SKM-1 (cell line): ENCODE data around the gene COX6A2.
"Not testable (repeated sequence)": the region's sequence is repeated elsewhere in the genome, so short reads cannot be mapped to it uniquely, and the experiment has no call there.

Experiments
- DNase-seq: peaks from one replicate; lab custom pipeline; 2025; ENCODE audit not compliant: unreplicated experiment; lab: John Stamatoyannopoulos, UW

COX6A2 gene

GRCh38 chr16:31461921-31462804, 34.0 kb upstream of the COX6A2 start:
- no peak for DNase-seq

- no peak for DNase-seq
Measured at GRCh38 chr16:31461201-31461920, 33.2 kb upstream of the COX6A2 start.

- no peak for DNase-seq
Measured at GRCh38 chr16:31460582-31461002, 32.4 kb upstream of the COX6A2 start.

GRCh38 chr16:31459687-31460581, 31.8 kb upstream of the COX6A2 start:
- DNase-seq, result peak; percentile 98

GRCh38 chr16:31458844-31459686, 30.9 kb upstream of the COX6A2 start, which contains the start of gene ARMC5:
Gene ARMC5, plus strand, starts transcription at chr16:31459501. Its CDS starts 24 bp downstream, at chr16:31459525.
- peak; percentile 99 for DNase-seq

GRCh38 chr16:31458073-31458843, 30.1 kb upstream of the COX6A2 start:
- DNase-seq, result no peak

GRCh38 chr16:31456988-31457360, 28.8 kb upstream of the COX6A2 start:
- no peak for DNase-seq

GRCh38 chr16:31455601-31456314, 27.6 kb upstream of the COX6A2 start:
- peak; percentile 28 for DNase-seq

GRCh38 chr16:31453255-31454204, 25.4 kb upstream of the COX6A2 start:
- DNase-seq, result no peak

GRCh38 chr16:31452631-31453106, 24.5 kb upstream of the COX6A2 start:
- DNase-seq, result no peak

GRCh38 chr16:31451681-31452351, 23.7 kb upstream of the COX6A2 start:
- DNase-seq, result peak; percentile 33

- no peak for DNase-seq
Measured at GRCh38 chr16:31451201-31451600, 23.0 kb upstream of the COX6A2 start.

- DNase-seq, result not testable (repeated sequence)
Measured at GRCh38 chr16:31445931-31446330, 17.8 kb upstream of the COX6A2 start.

- DNase-seq, result no peak
Measured at GRCh38 chr16:31441956-31442355, 13.8 kb upstream of the COX6A2 start.

- no peak for DNase-seq
Measured at GRCh38 chr16:31440516-31441184, 12.5 kb upstream of the COX6A2 start.

- no peak for DNase-seq
Measured at GRCh38 chr16:31439519-31439918, 11.4 kb upstream of the COX6A2 start.
